ENCODE results near the gene MOGAT1. TPM values are rescaled to one million over a fixed set of nuclear protein-coding genes. Genes with fewer than 3 reads are reported as not detected.

The MOGAT1 gene
- total and polyA plus RNA-seq, 2 of the 4 experiments (the other 2 are of a cell fraction): not detected

DNA sequence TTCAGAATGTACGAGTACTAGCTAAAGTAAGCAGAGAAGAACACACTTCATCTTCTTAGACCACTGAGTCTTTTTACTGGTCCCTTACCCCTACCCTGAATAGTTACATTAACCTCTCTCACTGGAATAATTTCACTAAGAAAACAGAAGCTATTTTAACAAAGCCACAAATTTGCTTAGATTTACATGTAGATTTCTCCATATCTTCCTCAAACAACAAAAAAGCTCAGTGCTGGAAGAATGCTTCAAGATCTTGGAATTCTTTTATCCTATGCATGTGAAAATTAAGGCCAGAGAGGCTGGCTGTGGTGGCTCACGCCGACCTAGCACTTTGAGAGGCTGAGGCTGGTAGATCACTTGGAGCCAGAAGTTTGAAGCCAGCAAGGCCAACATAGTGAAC, 35.2 kb downstream of the MOGAT1 start:
- H3K27me3 ChIP-seq (ENCODE audit: control insufficient read depth, insufficient read depth, low read length): no peaks in the 10 kb centered on the region
- no peaks in the 10 kb centered on the region for H3K36me3 ChIP-seq (ENCODE audit: control insufficient read depth, insufficient read depth, low read length)
- H2AFZ ChIP-seq (replicated peaks; ENCODE audit: low read length, poor library complexity): no peak overlapping the region
- no peak overlapping the region for H3K14ac ChIP-seq (replicated peaks; ENCODE audit: low read depth, low read length)
- peaks cover 6% of the 10 kb centered on the region; the same call in 1 of the 2 replicates for H3K9me1 ChIP-seq (ENCODE audit: insufficient read depth, low read length)
- peaks cover 11% of the 10 kb centered on the region for H3K4me1 ChIP-seq (ENCODE audit: control insufficient read depth, insufficient read depth, low read length)
- H3K4me3 ChIP-seq (ENCODE audit: insufficient read depth, low read depth, low read length): no peak overlapping the region
- no peak overlapping the region for H4K5ac ChIP-seq (ENCODE audit: low read depth, low read length)
- BruUV-seq (replicated peaks): no TSS peak
- no peak overlapping the region for H3K4me2 ChIP-seq (ENCODE audit: low read depth, low read length)
- peak overlapping the region in 1 of 2 experiments; percentile 31; a peak in 1 of 4 replicates for H4K8ac ChIP-seq (ENCODE audit: low read depth in 2 of 2, low read length in 2 of 2)
- peak overlapping the region; percentile 32; the same call in 1 of the 2 replicates for H2AK5ac ChIP-seq (ENCODE audit: low read depth, low read length)
- H3K79me1 ChIP-seq (ENCODE audit: low read depth in 1 of 2, low read length in 2 of 2): no peaks in the 10 kb centered on the region
- H3K4ac ChIP-seq (ENCODE audit: low read depth, low read length): no peak overlapping the region; the same call in 1 of the 2 replicates
- H4K91ac ChIP-seq (ENCODE audit: insufficient read depth, low read depth, low read length): no peak overlapping the region
- DNase-seq: no peak
- peak overlapping the region; percentile 52; the same call in 1 of the 2 replicates for H2BK20ac ChIP-seq (ENCODE audit: low read depth, low read length)
- no peak overlapping the region for H3K9ac ChIP-seq (ENCODE audit: low read depth, low read length)
- no peak overlapping the region for H3K27ac ChIP-seq (ENCODE audit: insufficient read depth, low read length)
- H2BK120ac ChIP-seq (ENCODE audit: low read depth, low read length): peak overlapping the region; percentile 43; the same call in 1 of the 2 replicates
- intact Hi-C loops (cut with micrococcal nuclease) (loop anchor here (5.0 kb wide), 2 partner anchors 236 to 251 kb away; no protein-coding TSS in a partner anchor), dilution Hi-C loops (cut with HindIII; ENCODE audit: low sequenced_read_pairs, unreplicated experiment) (no loop called here), in situ Hi-C loops (cut with MboI; ENCODE audit: low sequenced_read_pairs) (loop anchor here (5.0 kb wide), 1 partner anchor 156 kb away; the partner anchor contains the start of gene ACSL3)
- no CpG with 5 or more reads among the region's 3 CpGs for WGBS, 2 experiments (ENCODE audit: extremely low coverage in 2 of 2, insufficient read length in 1 of 2)
- 0 out of 3 replicates have a peak overlapping the region, but pooled peaks have one; percentile 5 for H2BK15ac ChIP-seq (ENCODE audit: low read depth, low read length)
- TF ChIP-seq CHD1 (IDR thresholded peaks at IDR 0.05; ENCODE audit: low read depth, low read length): no peak
- no peak for TF ChIP-seq MXI1 (IDR thresholded peaks at IDR 0.05; ENCODE audit: borderline replicate concordance, low read depth, low read length)
- TF ChIP-seq, protein P1, sequence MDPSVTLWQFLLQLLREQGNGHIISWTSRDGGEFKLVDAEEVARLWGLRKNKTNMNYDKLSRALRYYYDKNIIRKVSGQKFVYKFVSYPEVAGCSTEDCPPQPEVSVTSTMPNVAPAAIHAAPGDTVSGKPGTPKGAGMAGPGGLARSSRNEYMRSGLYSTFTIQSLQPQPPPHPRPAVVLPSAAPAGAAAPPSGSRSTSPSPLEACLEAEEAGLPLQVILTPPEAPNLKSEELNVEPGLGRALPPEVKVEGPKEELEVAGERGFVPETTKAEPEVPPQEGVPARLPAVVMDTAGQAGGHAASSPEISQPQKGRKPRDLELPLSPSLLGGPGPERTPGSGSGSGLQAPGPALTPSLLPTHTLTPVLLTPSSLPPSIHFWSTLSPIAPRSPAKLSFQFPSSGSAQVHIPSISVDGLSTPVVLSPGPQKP (IDR thresholded peaks at IDR 0.05; ENCODE audit: borderline replicate concordance, low read depth, low read length): no peak
- TF ChIP-seq BHLHE40 (IDR thresholded peaks at IDR 0.05; ENCODE audit: low read depth, low read length): no peak
- no peak for TF ChIP-seq CEBPB (IDR thresholded peaks at IDR 0.05; ENCODE audit: low read depth, low read length)
- no peak for TF ChIP-seq RFX5 (IDR thresholded peaks at IDR 0.05; ENCODE audit: low read depth, low read length)
- TF ChIP-seq, protein P2, sequence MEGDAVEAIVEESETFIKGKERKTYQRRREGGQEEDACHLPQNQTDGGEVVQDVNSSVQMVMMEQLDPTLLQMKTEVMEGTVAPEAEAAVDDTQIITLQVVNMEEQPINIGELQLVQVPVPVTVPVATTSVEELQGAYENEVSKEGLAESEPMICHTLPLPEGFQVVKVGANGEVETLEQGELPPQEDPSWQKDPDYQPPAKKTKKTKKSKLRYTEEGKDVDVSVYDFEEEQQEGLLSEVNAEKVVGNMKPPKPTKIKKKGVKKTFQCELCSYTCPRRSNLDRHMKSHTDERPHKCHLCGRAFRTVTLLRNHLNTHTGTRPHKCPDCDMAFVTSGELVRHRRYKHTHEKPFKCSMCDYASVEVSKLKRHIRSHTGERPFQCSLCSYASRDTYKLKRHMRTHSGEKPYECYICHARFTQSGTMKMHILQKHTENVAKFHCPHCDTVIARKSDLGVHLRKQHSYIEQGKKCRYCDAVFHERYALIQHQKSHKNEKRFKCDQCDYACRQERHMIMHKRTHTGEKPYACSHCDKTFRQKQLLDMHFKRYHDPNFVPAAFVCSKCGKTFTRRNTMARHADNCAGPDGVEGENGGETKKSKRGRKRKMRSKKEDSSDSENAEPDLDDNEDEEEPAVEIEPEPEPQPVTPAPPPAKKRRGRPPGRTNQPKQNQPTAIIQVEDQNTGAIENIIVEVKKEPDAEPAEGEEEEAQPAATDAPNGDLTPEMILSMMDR (conservative IDR thresholded peaks at IDR 0.05; ENCODE audit: low read depth, low read length): no peak
- no peak for TF ChIP-seq NFE2L2 (IDR thresholded peaks at IDR 0.05; ENCODE audit: low read depth, low read length)
- TF ChIP-seq MAFK (IDR thresholded peaks at IDR 0.05; ENCODE audit: low read depth, low read length): no peak
- no peak for TF ChIP-seq SMC3 (IDR thresholded peaks at IDR 0.05; ENCODE audit: low read depth, low read length)
- TF ChIP-seq USF2 (IDR thresholded peaks at IDR 0.05; ENCODE audit: low read depth, low read length): no peak
- TF ChIP-seq FOS (IDR thresholded peaks at IDR 0.05; ENCODE audit: low read depth, low read length): no peak
- TF ChIP-seq RCOR1 (IDR thresholded peaks at IDR 0.05; ENCODE audit: insufficient replicate concordance, low read length): no peak
- no peak for TF ChIP-seq RAD21 (IDR thresholded peaks at IDR 0.05; ENCODE audit: low read length)
- TF ChIP-seq MAZ (IDR thresholded peaks at IDR 0.05; ENCODE audit: borderline replicate concordance, low read depth, low read length): no peak
- TF ChIP-seq POLR2A (IDR thresholded peaks at IDR 0.05; ENCODE audit: low read depth, low read length): no peak
- ChIA-PET POLR2A (ENCODE audit: unreplicated experiment) (no interaction called here), CTCF (interaction anchor here (0.6 to 2.9 kb wide), 7 partner anchors 45 to 346 kb away, joined by 3 to 15 read pairs (median 4); partner anchors contain the start of gene ACSL3)
- no peak overlapping the region; the same call in 1 of the 2 replicates for H3K18ac ChIP-seq (ENCODE audit: low read depth, low read length)
- peak overlapping the region; percentile 40 for H2BK5ac ChIP-seq (ENCODE audit: low read depth, low read length, poor library complexity, severe bottlenecking)
- H2AK9ac ChIP-seq (replicated peaks; ENCODE audit: low read depth, low read length, poor library complexity): no peak overlapping the region
- no peak overlapping the region for H3K23ac ChIP-seq (ENCODE audit: low read depth, low read length)
- no peaks in the 10 kb centered on the region for H4K20me1 ChIP-seq (ENCODE audit: insufficient read depth, low read length)
- ATAC-seq (ENCODE audit: low read depth): no peak
- H3K9me3 ChIP-seq (ENCODE audit: control insufficient read depth, insufficient read depth, low read length): no peaks in the 10 kb centered on the region
- H3K56ac ChIP-seq (ENCODE audit: extremely low read depth, insufficient read depth, low read length): no peak overlapping the region; the same call in 1 of the 2 replicates
